ENCODE data around the gene EPHB6.

Gene EPHB6

GRCh38 chr7:142836426-142836825 is 18.4 kb upstream of the EPHB6 start:
- no peak for FAIRE-seq

- no peak for FAIRE-seq
Measured at GRCh38 chr7:142838461-142839213, 16.2 kb upstream of the EPHB6 start.

GRCh38 chr7:142842251-142842766 is 12.6 kb upstream of the EPHB6 start:
- FAIRE-seq: no peak

- FAIRE-seq: no peak
Measured at GRCh38 chr7:142847353-142847752, 7.5 kb upstream of the EPHB6 start.

- no peak for FAIRE-seq
Measured at GRCh38 chr7:142851269-142851668, 3.6 kb upstream of the EPHB6 start.

GRCh38 chr7:142851919-142852318 is 3.0 kb upstream of the EPHB6 start:
- no peak for FAIRE-seq

GRCh38 chr7:142853739-142854371 is 1.0 kb upstream of the EPHB6 start:
- no peak for FAIRE-seq

- FAIRE-seq: no peak
Measured at GRCh38 chr7:142855114-142855743, 353 bp downstream of the EPHB6 start.

GRCh38 chr7:142855756-142856564 is 1.1 kb downstream of the EPHB6 start:
- no peak for FAIRE-seq

GRCh38 chr7:142856565-142857245 is 1.8 kb downstream of the EPHB6 start:
- FAIRE-seq: no peak

- no peak for FAIRE-seq
Measured at GRCh38 chr7:142857625-142858024, 2.7 kb downstream of the EPHB6 start.

- FAIRE-seq: no peak
Measured at GRCh38 chr7:142859411-142859810, 4.5 kb downstream of the EPHB6 start.

- no peak for FAIRE-seq
Measured at GRCh38 chr7:142859829-142860228, 5.0 kb downstream of the EPHB6 start.

- no peak for FAIRE-seq
Measured at GRCh38 chr7:142860968-142861367, 6.1 kb downstream of the EPHB6 start.

- FAIRE-seq: no peak
Measured at GRCh38 chr7:142862351-142862750, 7.5 kb downstream of the EPHB6 start.

- FAIRE-seq: no peak
Measured at GRCh38 chr7:142862786-142863400, 8.0 kb downstream of the EPHB6 start.

- no peak for FAIRE-seq
Measured at GRCh38 chr7:142863891-142864685, 9.2 kb downstream of the EPHB6 start.

- no peak for FAIRE-seq
Measured at GRCh38 chr7:142864980-142865747, 10.3 kb downstream of the EPHB6 start.

- no peak for FAIRE-seq
Measured at GRCh38 chr7:142865766-142866165, 10.9 kb downstream of the EPHB6 start.

- FAIRE-seq: no peak
Measured at GRCh38 chr7:142866361-142867096, 11.7 kb downstream of the EPHB6 start.
